HG02798 (cell line): ENCODE results near the gene CHD6.

ENCODE experiments used
- ATAC-seq: cut with Tn5 transposase; IDR thresholded peaks from one replicate; pipeline ENCODE4 v1.9.1; 2021; ENCODE audit warnings: mild to moderate bottlenecking; ENCODE audit not compliant: unreplicated experiment, poor library complexity

CHD6 gene

GRCh38 chr20:41440882-41441281 is 177.3 kb downstream of the CHD6 start:
- ATAC-seq, result no peak

DNA sequence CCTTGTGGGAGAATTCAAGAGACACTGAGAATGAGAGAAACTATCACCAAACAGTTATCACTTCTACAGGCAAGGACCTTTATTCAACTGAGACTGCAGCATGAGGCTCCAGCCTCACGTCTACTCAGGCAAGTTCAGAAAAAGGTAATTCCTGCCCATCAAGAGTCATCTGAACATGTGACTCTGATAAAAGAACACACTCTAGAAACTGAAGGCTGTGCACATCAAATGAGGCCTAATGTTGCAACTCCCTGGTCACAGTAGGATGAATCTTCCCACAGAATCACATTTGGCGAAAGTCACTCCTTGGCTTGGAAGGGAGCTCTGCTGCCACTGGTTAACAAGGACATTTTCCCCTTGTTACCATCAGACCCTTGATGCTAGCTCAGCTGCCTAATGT is 180.3 kb downstream of the CHD6 start:
- ATAC-seq, result no peak

- ATAC-seq, result no peak
Observed at GRCh38 chr20:41436679-41437078, 181.5 kb downstream of the CHD6 start.

DNA sequence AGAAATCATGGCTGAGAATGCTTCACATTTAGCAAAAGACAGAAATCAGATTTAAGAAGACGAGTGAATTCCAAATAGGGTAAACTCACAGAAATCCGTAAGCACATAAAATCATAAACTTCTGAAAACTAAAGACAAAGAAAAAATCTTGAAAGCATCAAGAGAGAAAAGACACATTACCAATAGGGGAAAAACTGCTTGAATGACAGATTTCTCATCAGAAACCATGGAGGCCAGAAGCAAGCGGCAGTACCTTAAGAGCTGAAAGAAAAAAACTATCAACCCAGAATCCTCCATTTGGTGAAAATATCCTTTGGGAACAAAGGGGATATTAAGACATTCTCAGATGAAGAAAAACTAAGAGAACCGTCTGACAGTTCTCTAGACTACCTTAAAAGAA is 185.0 kb downstream of the CHD6 start:
- no peak for ATAC-seq

- ATAC-seq, result no peak
Observed at GRCh38 chr20:41432746-41433145, 185.4 kb downstream of the CHD6 start.

GRCh38 chr20:41428285-41428684 is 189.9 kb downstream of the CHD6 start:
- no peak for ATAC-seq

DNA sequence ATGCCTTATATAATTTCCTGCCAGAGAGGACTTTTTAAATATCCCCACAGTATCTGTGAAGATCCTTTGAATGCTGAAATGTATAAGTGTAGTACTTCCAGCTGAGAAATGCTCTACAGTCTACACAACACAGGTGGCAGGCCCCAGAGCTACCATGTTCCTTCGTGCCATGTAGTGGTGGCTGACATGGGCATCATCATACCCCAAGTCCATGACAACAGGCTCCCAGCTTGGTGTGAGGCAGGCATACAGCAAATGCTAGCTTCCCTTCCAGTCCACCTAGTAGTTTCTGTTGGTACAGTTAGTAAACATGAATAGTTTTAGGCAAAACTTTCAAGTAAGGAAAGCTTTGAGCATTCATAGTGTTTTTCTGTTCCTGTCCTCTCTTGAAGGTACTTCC is 190.3 kb downstream of the CHD6 start:
- ATAC-seq, result no peak

DNA sequence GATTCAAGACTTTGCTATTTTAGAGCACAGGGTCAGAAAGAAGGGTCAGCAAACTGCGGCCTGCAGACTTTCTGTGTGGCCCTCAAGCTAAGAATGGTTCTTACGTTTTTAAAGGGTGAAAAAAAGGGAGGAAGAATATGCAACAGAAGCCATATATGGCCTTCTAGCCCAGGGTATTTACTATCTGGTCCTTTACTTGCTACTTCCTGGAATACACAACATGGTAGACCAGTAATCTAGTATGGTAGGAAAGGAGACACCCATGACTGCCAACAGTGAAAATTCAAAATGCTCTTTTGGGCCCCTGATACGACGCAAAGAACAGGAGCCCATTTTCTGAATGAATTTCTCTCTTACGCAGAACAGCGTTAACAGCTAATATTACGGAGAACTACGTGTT is 191.2 kb downstream of the CHD6 start:
- ATAC-seq, result no peak

- no peak for ATAC-seq
Observed at GRCh38 chr20:41426086-41426830, 191.9 kb downstream of the CHD6 start.

GRCh38 chr20:41425180-41425884 is 192.8 kb downstream of the CHD6 start:
- ATAC-seq, result no peak

GRCh38 chr20:41424546-41424945 is 193.6 kb downstream of the CHD6 start:
- ATAC-seq, result no peak

GRCh38 chr20:41424011-41424410 is 194.2 kb downstream of the CHD6 start:
- ATAC-seq, result no peak

- no peak for ATAC-seq
Observed at GRCh38 chr20:41422953-41423352, 195.2 kb downstream of the CHD6 start.

- ATAC-seq, result no peak
Observed at GRCh38 chr20:41418739-41419293, 199.4 kb downstream of the CHD6 start.

DNA sequence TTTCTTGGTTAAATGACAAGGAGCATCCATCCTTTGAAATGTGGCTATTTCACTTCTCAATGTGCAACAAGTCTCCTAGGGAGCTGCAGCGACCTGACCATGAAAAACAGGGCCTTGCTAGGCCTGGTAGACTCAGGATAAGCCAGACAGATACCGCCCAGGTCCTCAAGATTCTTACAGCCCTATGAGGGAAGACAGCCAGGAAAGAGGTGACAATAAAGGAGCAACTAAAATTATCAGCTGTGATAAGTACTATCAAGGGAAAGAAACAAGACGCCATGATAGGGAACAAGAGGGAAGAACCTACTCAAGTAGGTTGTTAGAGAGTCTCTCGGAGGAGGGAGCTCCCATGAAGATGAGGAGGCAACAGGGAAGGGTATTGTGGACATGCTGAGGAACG is 200.1 kb downstream of the CHD6 start:
- no peak for ATAC-seq

DNA sequence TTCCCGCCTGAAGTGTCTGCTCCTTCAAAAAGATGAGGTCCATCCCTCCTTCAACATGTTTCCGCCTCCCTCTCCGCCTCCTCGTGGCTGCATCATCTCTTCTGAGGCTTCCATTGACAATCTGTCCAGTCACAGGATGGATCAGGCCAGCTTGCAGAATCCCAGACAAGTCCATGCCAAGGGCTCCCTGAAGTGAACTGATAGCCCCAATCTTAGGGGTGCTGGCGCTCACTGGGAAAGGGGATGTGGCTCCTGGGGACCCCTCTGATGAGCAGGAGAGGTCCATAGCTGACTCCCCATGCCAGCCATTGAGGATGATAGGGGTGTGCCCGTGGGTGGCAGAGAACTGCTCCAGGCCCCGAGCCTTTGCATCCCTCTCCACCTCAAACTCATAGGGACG is 203.0 kb downstream of the CHD6 start:
- no peak for ATAC-seq

DNA sequence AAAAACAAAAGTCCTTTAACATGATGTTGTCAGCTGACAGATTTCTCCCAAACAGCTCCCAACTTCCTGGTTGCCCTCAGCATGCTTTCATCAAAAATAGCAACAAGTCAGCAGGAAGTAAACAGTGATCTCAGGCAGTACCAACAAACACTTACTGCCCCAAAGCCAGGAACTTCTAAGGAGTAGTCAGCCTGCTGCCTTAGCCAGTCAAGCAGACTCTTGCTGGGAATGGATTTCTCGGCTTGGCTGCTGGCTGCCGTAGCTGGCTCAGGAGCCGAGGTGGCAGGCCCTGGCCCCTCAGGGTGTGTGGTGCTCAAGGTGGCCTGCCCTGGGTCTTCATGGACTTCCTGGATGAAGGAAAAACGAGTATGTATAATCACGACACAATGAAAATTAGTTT is 205.0 kb downstream of the CHD6 start:
- ATAC-seq, result no peak

DNA sequence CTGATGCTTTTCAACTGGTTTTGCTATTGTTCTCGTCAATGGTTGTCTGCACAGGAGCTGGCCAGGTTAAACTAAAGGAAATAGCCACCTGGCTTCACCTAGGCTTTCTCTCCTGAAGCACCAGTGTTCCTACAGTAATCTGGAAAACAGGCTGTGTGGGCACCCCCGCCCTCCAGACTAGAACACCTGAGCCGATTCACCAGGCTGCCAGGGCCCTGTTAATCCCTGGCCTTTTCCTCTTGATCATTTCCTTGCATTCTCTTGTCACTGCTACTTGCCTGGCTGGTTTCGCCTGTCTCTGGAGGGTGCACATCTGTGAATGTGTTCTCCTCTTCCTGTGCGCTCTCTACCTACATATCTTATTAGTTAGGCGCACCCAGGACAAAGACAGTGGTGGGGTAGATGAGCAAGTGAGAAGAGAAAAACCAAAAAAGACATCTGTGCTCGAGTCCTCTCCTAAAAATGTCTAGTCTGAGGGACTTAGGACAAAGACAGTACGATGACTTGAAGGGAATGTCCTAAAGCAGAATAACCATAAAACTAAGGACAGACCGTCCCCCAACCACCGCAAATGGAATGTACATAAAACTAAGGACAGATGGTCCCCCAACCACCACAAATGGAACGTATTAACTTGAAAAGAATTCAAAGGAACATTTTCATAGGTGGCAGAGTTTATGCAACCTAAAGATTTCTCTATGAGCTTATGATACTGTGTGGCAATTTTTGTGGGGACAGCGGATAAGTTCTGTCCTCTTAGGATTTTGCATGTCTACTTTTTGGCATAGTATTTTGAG is 205.7 kb downstream of the CHD6 start:
- ATAC-seq, result no peak

- ATAC-seq, result no peak
Observed at GRCh38 chr20:41411391-41411847, 206.8 kb downstream of the CHD6 start.

GRCh38 chr20:41408986-41409385 is 209.2 kb downstream of the CHD6 start:
- ATAC-seq, result no peak
